SK-N-SH (cell line): ENCODE measurements around the gene METTL25B. TPM values are rescaled to one million over a fixed set of nuclear protein-coding genes. Genes with fewer than 3 reads are reported as not detected.

Experiments
- CTCF ChIA-PET: fragments of 300-600, 350-600 bp; formaldehyde crosslinking; extraction: SDS; loops from one replicate; lab custom pipeline; 2021; lab: Yijun Ruan, JAX
- POLR2A ChIA-PET: fragments of 350-600 bp; sonication (Branson Sonifier 250); formaldehyde crosslinking; extraction: SDS; loops from one replicate; lab custom pipeline; 2020; ENCODE audit warnings: antibody characterized with exemption, inconsistent platforms; lab: Yijun Ruan, JAX
- DNase-seq: peaks from one replicate; pipeline ENCODE4 v3.0.0; 2012
- H2AFZ ChIP-seq: fragments of 200-600 bp; sonication (generic); 2 replicates; pipeline ENCODE4 v1.8.1; 2016; ENCODE audit warnings: antibody characterized with exemption, mild to moderate bottlenecking, low read depth
- H3F3A ChIP-seq: fragments of 200-600 bp; sonication (generic); replicated peaks from 2 replicates; pipeline ENCODE3; 2016; ENCODE audit warnings: antibody characterized with exemption, mild to moderate bottlenecking; ENCODE audit not compliant: insufficient read depth
- H3K27ac ChIP-seq, 2 experiments: fragments of 200-500 bp in 1 of 2; fragments of 200-600 bp in 1 of 2; sonication (Bioruptor generic) in 1 of 2; sonication (generic), shearing (Covaris generic) in 1 of 2; 2 replicates each; pipeline versions ENCODE4 v1.5.1 to v1.6.1; 2014 to 2016; ENCODE audit warnings: low read depth in 2 of 2, inconsistent platforms in 1 of 2, low read length in 1 of 2, mild to moderate bottlenecking in 1 of 2, mixed read lengths in 1 of 2
- H3K27me3 ChIP-seq: fragments of 200-600 bp; sonication (generic), shearing (Covaris generic); 2 replicates; pipeline ENCODE4 v1.6.1; 2016; ENCODE audit warnings: mixed run types; ENCODE audit not compliant: insufficient read depth
- H3K36me3 ChIP-seq, 2 experiments: fragments of 200-500 bp in 1 of 2; fragments of 200-600 bp in 1 of 2; sonication (Bioruptor generic) in 1 of 2; sonication (generic) in 1 of 2; replicated peaks in 1 of 2; 2 replicates each; pipeline versions ENCODE3 to v1.5.1; 2014 to 2016; ENCODE audit warnings: low read length in 1 of 2, mild to moderate bottlenecking in 1 of 2; ENCODE audit not compliant: insufficient read depth in 2 of 2, control insufficient read depth in 1 of 2
- H3K4me1 ChIP-seq, 2 experiments: fragments of 200-500 bp in 1 of 2; fragments of 200-600 bp in 1 of 2; sonication (Bioruptor generic) in 1 of 2; sonication (generic), shearing (Covaris generic) in 1 of 2; 2 replicates each; pipeline versions ENCODE4 v1.5.1 to v1.6.1; 2014 to 2016; ENCODE audit warnings: low read depth in 1 of 2, low read length in 1 of 2, mixed run types in 1 of 2; ENCODE audit not compliant: insufficient read depth in 2 of 2, control insufficient read depth in 1 of 2
- H3K4me2 ChIP-seq: fragments of 200-600 bp; sonication (generic), shearing (Covaris generic); 2 replicates; pipeline ENCODE4 v1.6.1; 2017; ENCODE audit warnings: mixed run types
- H3K4me3 ChIP-seq, 2 experiments: fragments of 200-500 bp in 1 of 2; fragments of 200-600 bp in 1 of 2; sonication (Bioruptor generic) in 1 of 2; sonication (generic), shearing (Covaris generic) in 1 of 2; 2 replicates each; pipeline versions ENCODE4 v1.5.1 to v1.8.1; 2014 to 2016; ENCODE audit warnings: low read depth in 2 of 2, inconsistent platforms in 1 of 2, low read length in 1 of 2, mild to moderate bottlenecking in 1 of 2, mixed read lengths in 1 of 2, moderate library complexity in 1 of 2
- H3K79me2 ChIP-seq: fragments of 200-600 bp; sonication (generic); 2 replicates; pipeline ENCODE4 v1.8.1; 2017; ENCODE audit warnings: mild to moderate bottlenecking; ENCODE audit not compliant: insufficient read depth
- H3K9ac ChIP-seq: fragments of 200-600 bp; sonication (generic); 2 replicates; pipeline ENCODE4 v1.6.1; 2017; ENCODE audit warnings: mixed run types
- H3K9me2 ChIP-seq: fragments of 200-600 bp; sonication (generic); 2 replicates; pipeline ENCODE4 v1.6.1; 2017; ENCODE audit warnings: mixed run types
- H3K9me3 ChIP-seq: fragments of 200-600 bp; sonication (generic); 2 replicates; pipeline ENCODE4 v1.6.1; 2017; ENCODE audit warnings: mixed run types, mild to moderate bottlenecking, moderate library complexity
- H4K20me1 ChIP-seq: fragments of 200-600 bp; sonication (generic); 2 replicates; pipeline ENCODE4 v1.6.1; 2017; ENCODE audit warnings: mild to moderate bottlenecking, mixed run types; ENCODE audit not compliant: insufficient read depth
- CHD2 ChIP-seq: fragments of 150-350 bp; IDR thresholded peaks from 2 replicates; pipeline ENCODE4 v1.6.1; 2018; ENCODE audit warnings: low read length; ENCODE audit not compliant: partially characterized antibody
- ELF1 ChIP-seq: IDR thresholded peaks from 2 replicates; pipeline ENCODE4 v1.4.0; 2012
- EP300 ChIP-seq, 2 experiments: IDR thresholded peaks; 2 replicates each; pipeline versions ENCODE4 v1.4.0 to v1.6.1; 2012; ENCODE audit warnings: borderline replicate concordance in 1 of 2, low read depth in 1 of 2, low read length in 1 of 2
- EZH2phosphoT487 ChIP-seq: fragments of 200-600 bp; sonication (generic); IDR thresholded peaks from 2 replicates; pipeline ENCODE4 v1.6.1; 2017; ENCODE audit warnings: low read depth, mixed run types, mild to moderate bottlenecking, antibody characterized with exemption, moderate library complexity, borderline replicate concordance
- FOSL2 ChIP-seq: IDR thresholded peaks from 2 replicates; pipeline ENCODE4 v1.4.0; 2012; ENCODE audit warnings: low read depth, mild to moderate bottlenecking, moderate library complexity, borderline replicate concordance
- FOXM1 ChIP-seq: IDR thresholded peaks from 2 replicates; pipeline ENCODE4 v1.4.0; 2012; ENCODE audit warnings: low read depth, mild to moderate bottlenecking
- GABPA ChIP-seq: IDR thresholded peaks from 2 replicates; pipeline ENCODE4 v1.4.0; 2012; ENCODE audit warnings: low read depth, mild to moderate bottlenecking
- IRF3 ChIP-seq: fragments of 150-350 bp; IDR thresholded peaks from 2 replicates; pipeline ENCODE4 v1.6.1; 2016; ENCODE audit warnings: mild to moderate bottlenecking, low read depth, low read length
- MAX ChIP-seq: IDR thresholded peaks from 2 replicates; pipeline ENCODE4 v1.4.0; 2012; ENCODE audit warnings: low read depth
- MEF2A ChIP-seq: IDR thresholded peaks from 2 replicates; pipeline ENCODE4 v1.4.0; 2012; ENCODE audit warnings: low read depth, borderline replicate concordance
- NRF1 ChIP-seq: IDR thresholded peaks from 2 replicates; pipeline ENCODE4 v1.6.1; 2012; ENCODE audit warnings: low read depth, mild to moderate bottlenecking, low read length
- PBX3 ChIP-seq: IDR thresholded peaks from 2 replicates; pipeline ENCODE4; 2012
- POLR2AphosphoS5 ChIP-seq: IDR thresholded peaks from 2 replicates; pipeline ENCODE4 v1.6.1; 2012; ENCODE audit warnings: low read depth, low read length
- RAD21 ChIP-seq: IDR thresholded peaks from 2 replicates; pipeline ENCODE4 v1.6.1; 2012; ENCODE audit warnings: mild to moderate bottlenecking, low read length
- RCOR1 ChIP-seq: fragments of 150-350 bp; IDR thresholded peaks from 2 replicates; pipeline ENCODE4 v1.6.1; 2017; ENCODE audit warnings: antibody characterized with exemption, low read length
- REST ChIP-seq: IDR thresholded peaks from 2 replicates; pipeline ENCODE4 v1.6.1; 2012; ENCODE audit warnings: mild to moderate bottlenecking, low read depth, low read length, moderate library complexity
- RXRA ChIP-seq: IDR thresholded peaks from 2 replicates; pipeline ENCODE4 v1.4.0; 2012; ENCODE audit warnings: low read depth, mild to moderate bottlenecking, borderline replicate concordance
- SIN3A ChIP-seq: IDR thresholded peaks from 2 replicates; pipeline ENCODE4 v1.6.1; 2012; ENCODE audit warnings: low read depth, mild to moderate bottlenecking, low read length, moderate library complexity, borderline replicate concordance
- SMC3 ChIP-seq: IDR thresholded peaks from 2 replicates; pipeline ENCODE4 v1.6.1; 2012; ENCODE audit warnings: low read depth, low read length, improper control_type of control experiment
- TAF1 ChIP-seq: IDR thresholded peaks from 2 replicates; pipeline ENCODE4 v1.6.1; 2012; ENCODE audit warnings: low read depth, mild to moderate bottlenecking, low read length, moderate library complexity, borderline replicate concordance
- TCF12 ChIP-seq: IDR thresholded peaks from 2 replicates; pipeline ENCODE4 v1.4.0; 2012
- TEAD4 ChIP-seq: IDR thresholded peaks from 2 replicates; pipeline ENCODE4 v1.4.0; 2012; ENCODE audit warnings: mild to moderate bottlenecking, borderline replicate concordance; ENCODE audit not compliant: insufficient read depth
- USF1 ChIP-seq: IDR thresholded peaks from 2 replicates; pipeline ENCODE4 v1.4.0; 2012; ENCODE audit warnings: low read depth, borderline replicate concordance
- USF2 ChIP-seq: fragments of 150-350 bp; IDR thresholded peaks from 2 replicates; pipeline ENCODE4 v1.6.1; 2017; ENCODE audit warnings: antibody characterized with exemption, low read length, low read depth, borderline replicate concordance
- YY1 ChIP-seq: IDR thresholded peaks from 2 replicates; pipeline ENCODE4 v1.4.0; 2012; ENCODE audit warnings: low read depth, mild to moderate bottlenecking
- WGBS: methylation state at CpG from one replicate; pipeline ENCODE4 v1.1.6; 2017; ENCODE audit warnings: low lambda C conversion rate; 5-methylcytosine and 5-hydroxymethylcytosine counted together
- polyA plus RNA-seq, 3 experiments: library from polyadenylated mRNA; depleted of rRNA; stranded (reverse); fragments of >200 nt; gene quantifications; 2 replicates each; pipeline ENCODE4 v1.2.3, GENCODE V29; 2012

Gene METTL25B
- polyA plus RNA-seq, 1 of the 3 experiments (the other 2 are of a cell fraction), result 20.1 TPM

GRCh38 chr1:156704166-156704711, 24.0 kb upstream of the METTL25B start:
- POLR2A ChIA-PET, result interaction anchor here (1.9 to 5.3 kb wide), 3 partner anchors 13 to 28 kb away, joined by 5 to 57 read pairs (median 6); partner anchors contain the start of gene NES
- H4K20me1 ChIP-seq, result no peaks in the 10 kb centered on the region
- CTCF ChIA-PET, result interaction anchor here (1.1 to 45.5 kb wide), 6 partner anchors 9 to 156 kb away, joined by 3 to 2702 read pairs (median 4); partner anchors contain the start of genes CRABP2, ISG20L2, METTL25B and NES
- H3K36me3 ChIP-seq, result peaks cover 0 to 18% of the 10 kb centered on the region in 2 experiments
- peak overlapping the region; percentile 89 for H3K4me2 ChIP-seq
- H2AFZ ChIP-seq, result no peak overlapping the region
- no peaks in the 10 kb centered on the region for H3K79me2 ChIP-seq
- H3K27me3 ChIP-seq, result no peaks in the 10 kb centered on the region
- peaks cover 25% of the 10 kb centered on the region for H3F3A ChIP-seq
- H3K9ac ChIP-seq, result no peak overlapping the region
- H3K27ac ChIP-seq, result peak overlapping the region in 1 of 2 experiments; percentile 98; a peak in 2 of 4 replicates
- peak overlapping the region in 1 of 2 experiments; percentile 54; a peak in 2 of 4 replicates for H3K4me3 ChIP-seq
- peak; percentile 75 for DNase-seq
- no peaks in the 10 kb centered on the region for H3K9me2 ChIP-seq
- H3K9me3 ChIP-seq, result no peaks in the 10 kb centered on the region
- WGBS, result 74% methylated on average over 10 of the region's 10 CpGs
- peaks cover 56 to 80% of the 10 kb centered on the region in 2 experiments for H3K4me1 ChIP-seq
- TF ChIP-seq USF2 (no peak), TAF1 (no peak), RCOR1 (no peak), REST (no peak), USF1 (no peak), IRF3 (no peak), ELF1 (no peak), POLR2AphosphoS5 (no peak), TCF12 (no peak), FOXM1 (no peak), TEAD4 (no peak), SMC3 (0 out of 2 replicates have a peak, but pooled peaks have one; percentile 10), FOSL2 (no peak), SIN3A (no peak), YY1 (no peak), EZH2phosphoT487 (no peak), CHD2 (no peak), RXRA (no peak), MEF2A (no peak), EP300 (IDR thresholded peaks at IDR 0.05; ENCODE audit: borderline replicate concordance in 1 of 2, low read depth in 1 of 2, low read length in 1 of 2) (peak in 1 of 2 experiments; percentile 71; a peak in 1 of 4 replicates), RAD21 (0 out of 2 replicates have a peak, but pooled peaks have one; percentile 13), PBX3 (no peak), GABPA (no peak), MAX (no peak), NRF1 (no peak)
